OCI-LY1 (cell line): ENCODE data around the gene PDE1A.
"Not testable (repeated sequence)": the region's sequence is repeated elsewhere in the genome, so short reads cannot be mapped to it uniquely, and the experiment has no call there.

Experiments
- H2AFZ ChIP-seq: fragments of 200-600 bp; sonication (generic), shearing (Covaris generic); 2 replicates; pipeline ENCODE4 v1.6.0; 2014; ENCODE audit warnings: antibody characterized with exemption, mild to moderate bottlenecking, low read length
- H3F3A ChIP-seq: fragments of 200-600 bp; sonication (generic), shearing (Covaris generic); 2 replicates; pipeline ENCODE4 v1.6.0; 2014; ENCODE audit warnings: mild to moderate bottlenecking, antibody characterized with exemption, low read length, moderate library complexity; ENCODE audit not compliant: insufficient read depth
- H3K27ac ChIP-seq: fragments of 200-600 bp; sonication (generic); 2 replicates; pipeline ENCODE4 v1.5.1; 2014; ENCODE audit warnings: low read length, mixed run types, mild to moderate bottlenecking, low read depth; ENCODE audit not compliant: poor library complexity, severe bottlenecking
- H3K27me3 ChIP-seq: fragments of 200-600 bp; sonication (generic); 2 replicates; pipeline ENCODE4 v1.6.0; 2014; ENCODE audit warnings: antibody characterized with exemption, mild to moderate bottlenecking, low read length, moderate library complexity; ENCODE audit not compliant: insufficient read depth
- H3K36me3 ChIP-seq: fragments of 200-600 bp; sonication (generic); 2 replicates; pipeline ENCODE4 v1.6.1; 2014; ENCODE audit warnings: mild to moderate bottlenecking, antibody characterized with exemption, low read length, moderate library complexity, mixed read lengths; ENCODE audit not compliant: insufficient read depth
- H3K4me1 ChIP-seq: fragments of 200-600 bp; sonication (generic); 2 replicates; pipeline ENCODE4 v1.5.1; 2014; ENCODE audit warnings: mild to moderate bottlenecking, low read length, moderate library complexity; ENCODE audit not compliant: insufficient read depth, severe bottlenecking
- H3K4me2 ChIP-seq: fragments of 200-600 bp; sonication (generic), shearing (Covaris generic); 2 replicates; pipeline ENCODE4 v1.6.1; 2014; ENCODE audit warnings: low read length
- H3K4me3 ChIP-seq: fragments of 200-600 bp; sonication (generic); 2 replicates; pipeline ENCODE4 v1.5.1; 2014; ENCODE audit warnings: low read length, low read depth, mild to moderate bottlenecking, mixed read lengths; ENCODE audit not compliant: poor library complexity, severe bottlenecking
- H3K79me2 ChIP-seq: fragments of 200-600 bp; shearing (Covaris generic); 2 replicates; pipeline ENCODE4 v1.6.1; 2016; ENCODE audit warnings: mixed run types, low read length, mixed read lengths; ENCODE audit not compliant: insufficient read depth
- H3K9ac ChIP-seq: fragments of 200-600 bp; sonication (generic), shearing (Covaris generic); 2 replicates; pipeline ENCODE4 v1.6.1; 2014; ENCODE audit warnings: mild to moderate bottlenecking, low read length, mixed read lengths
- H3K9me2 ChIP-seq: fragments of 200-600 bp; sonication (generic), shearing (Covaris generic); 2 replicates; pipeline ENCODE4 v1.6.1; 2014; ENCODE audit warnings: low read depth, mild to moderate bottlenecking, low read length, mixed read lengths
- H3K9me3 ChIP-seq: fragments of 200-600 bp; shearing (Covaris generic); 2 replicates; pipeline ENCODE4 v1.6.1; 2014; ENCODE audit warnings: low read length, mixed read lengths
- H4K20me1 ChIP-seq: fragments of 200-600 bp; sonication (generic), shearing (Covaris generic); 2 replicates; pipeline ENCODE4 v1.6.0; 2016; ENCODE audit warnings: mild to moderate bottlenecking, low read length; ENCODE audit not compliant: insufficient read depth
- CTCF ChIP-seq: fragments of 200-600 bp; sonication (generic), shearing (Covaris generic); IDR thresholded peaks from 2 replicates; pipeline ENCODE4 v1.5.1; 2017; ENCODE audit warnings: mild to moderate bottlenecking, antibody characterized with exemption, low read length, moderate library complexity, mixed read lengths
- EZH2 ChIP-seq: fragments of 200-600 bp; sonication (generic), shearing (Covaris generic); IDR thresholded peaks from 2 replicates; pipeline ENCODE4 v1.8.0; 2017; ENCODE audit warnings: borderline replicate concordance, mixed run types, mild to moderate bottlenecking, antibody characterized with exemption, low read length, moderate library complexity, mixed read lengths

The PDE1A gene

GRCh38 chr2:182393270-182393760 lies 33.5 kb downstream of the PDE1A start:
- no peak overlapping the region for H3K4me2 ChIP-seq
- H3K9me2 ChIP-seq, result no peaks in the 10 kb centered on the region
- H3K27ac ChIP-seq, result no peak overlapping the region
- no peaks in the 10 kb centered on the region for H3K4me1 ChIP-seq
- no peaks in the 10 kb centered on the region for H3K36me3 ChIP-seq
- H3K27me3 ChIP-seq, result no peaks in the 10 kb centered on the region
- no peaks in the 10 kb centered on the region for H3K79me2 ChIP-seq
- no peaks in the 10 kb centered on the region for H4K20me1 ChIP-seq
- TF ChIP-seq EZH2, result no peak
- no peak for TF ChIP-seq CTCF
- H3K9me3 ChIP-seq, result no peaks in the 10 kb centered on the region
- no peak overlapping the region for H3K4me3 ChIP-seq
- no peak overlapping the region for H2AFZ ChIP-seq
- H3K9ac ChIP-seq, result no peak overlapping the region
- H3F3A ChIP-seq, result no peaks in the 10 kb centered on the region; the same call in 1 of the 2 replicates

- no peaks in the 10 kb centered on the region for H3K9me2 ChIP-seq
- H3F3A ChIP-seq, result no peaks in the 10 kb centered on the region
- H4K20me1 ChIP-seq, result no peaks in the 10 kb centered on the region
- H3K27ac ChIP-seq, result no peak overlapping the region
- H3K4me2 ChIP-seq, result no peak overlapping the region
- no peaks in the 10 kb centered on the region for H3K79me2 ChIP-seq
- H3K4me1 ChIP-seq, result no peaks in the 10 kb centered on the region
- H3K36me3 ChIP-seq, result no peaks in the 10 kb centered on the region
- H2AFZ ChIP-seq, result no peak overlapping the region
- no peak for TF ChIP-seq CTCF
- H3K4me3 ChIP-seq, result no peak overlapping the region
- H3K9me3 ChIP-seq, result no peaks in the 10 kb centered on the region
- H3K27me3 ChIP-seq, result no peaks in the 10 kb centered on the region
- H3K9ac ChIP-seq, result no peak overlapping the region
Observed at GRCh38 chr2:182391443-182391842, 35.4 kb downstream of the PDE1A start.

DNA sequence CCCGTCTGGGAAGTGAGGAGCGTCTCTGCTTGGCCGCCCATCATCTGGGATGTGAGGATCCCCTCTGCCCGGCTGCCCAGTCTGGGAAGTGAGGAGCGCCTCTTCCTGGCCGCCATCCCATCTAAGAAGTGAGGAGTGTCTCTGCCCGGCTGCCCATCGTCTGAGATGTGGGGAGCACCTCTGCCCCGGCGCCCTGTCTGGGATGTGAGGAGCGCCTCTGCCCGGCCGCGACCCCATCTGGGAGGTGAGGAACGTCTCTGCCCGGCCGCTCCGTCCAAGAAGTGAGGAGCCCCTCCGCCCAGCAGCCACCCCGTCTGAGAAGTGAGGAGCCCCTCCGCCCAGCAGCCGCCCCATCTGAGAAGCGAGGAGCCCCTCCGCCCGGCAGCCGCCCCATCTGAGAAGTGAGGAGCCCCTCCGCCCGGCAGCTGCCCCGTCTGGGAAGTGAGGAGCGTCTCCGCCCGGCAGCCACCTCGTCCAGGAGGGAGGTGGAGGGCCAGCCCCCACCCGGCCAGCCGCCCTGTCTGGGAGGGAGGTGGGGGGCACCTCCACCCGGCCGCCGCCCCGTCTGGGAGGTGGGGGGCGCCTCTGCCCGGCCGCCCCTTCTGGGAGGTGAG lies 40.5 kb downstream of the PDE1A start:
- H3K27ac ChIP-seq, H3K4me3 ChIP-seq, H3K9me3 ChIP-seq, H3K27me3 ChIP-seq, H3K9me2 ChIP-seq, H3K4me1 ChIP-seq, H3K36me3 ChIP-seq, H3K79me2 ChIP-seq, H4K20me1 ChIP-seq, H3K4me2 ChIP-seq, H2AFZ ChIP-seq, H3F3A ChIP-seq, H3K9ac ChIP-seq: not testable (repeated sequence)

GRCh38 chr2:182384860-182385259 lies 42.0 kb downstream of the PDE1A start:
- H4K20me1 ChIP-seq, result no peaks in the 10 kb centered on the region
- no peak overlapping the region for H3K27ac ChIP-seq
- TF ChIP-seq EZH2 (no peak), CTCF (no peak)
- H3K27me3 ChIP-seq, result no peaks in the 10 kb centered on the region
- H3K4me2 ChIP-seq, result no peak overlapping the region
- no peaks in the 10 kb centered on the region for H3K79me2 ChIP-seq
- no peaks in the 10 kb centered on the region for H3K4me1 ChIP-seq
- H3F3A ChIP-seq, result no peaks in the 10 kb centered on the region
- H3K9me2 ChIP-seq, result no peaks in the 10 kb centered on the region
- no peak overlapping the region for H2AFZ ChIP-seq
- no peak overlapping the region for H3K4me3 ChIP-seq
- H3K9ac ChIP-seq, result no peak overlapping the region
- no peaks in the 10 kb centered on the region for H3K9me3 ChIP-seq
- H3K36me3 ChIP-seq, result no peaks in the 10 kb centered on the region
